Naive thymus-derived CD4-positive, alpha-beta T cell (primary cell): ENCODE measurements around the gene FHIT. TPM values are rescaled to one million over a fixed set of nuclear protein-coding genes. Genes with fewer than 3 reads are reported as not detected.

Source experiments
- ATAC-seq: fragments of 150-1000 bp; cut with Tn5 transposase; 2 replicates; pipeline ENCODE4 v1.10.0; 2021; ENCODE audit warnings: mild to moderate bottlenecking, moderate library complexity
- CTCF ChIA-PET: fragments of 350-600 bp; sonication (Branson Sonifier 250); formaldehyde crosslinking; loops from one replicate; lab custom pipeline; 2021; ENCODE audit warnings: antibody characterized with exemption; lab: Charles Lee
- POLR2A ChIA-PET: fragments of 350-600 bp; sonication (Branson Sonifier 250); formaldehyde crosslinking; loops from one replicate; lab custom pipeline; 2021; ENCODE audit warnings: antibody characterized with exemption, inconsistent platforms; lab: Charles Lee
- DNase-seq, 9 donors: peaks; one replicate each; pipeline versions ENCODE4 v3.0.0 to v3.0.0-alpha.2; 2020 to 2022; ENCODE audit warnings: mixed read lengths in 1 of 9
- H3K27ac ChIP-seq: one replicate; pipeline ENCODE4 v1.7.0; 2013; ENCODE audit warnings: mild to moderate bottlenecking, low read depth, low read length, moderate library complexity
- H3K27me3 ChIP-seq, 2 donors: one replicate each; pipeline ENCODE4 v1.7.0; 2013; ENCODE audit warnings: low read length in 2 of 2, mild to moderate bottlenecking in 2 of 2, moderate library complexity in 2 of 2; ENCODE audit not compliant: control insufficient read depth in 2 of 2, insufficient read depth in 2 of 2
- H3K36me3 ChIP-seq, 3 experiments: 1 replicate in 2 of 3; 2 replicates in 1 of 3; pipeline ENCODE4 v1.7.0; 2013; ENCODE audit warnings: low read length in 3 of 3, mild to moderate bottlenecking in 3 of 3, moderate library complexity in 1 of 3; ENCODE audit not compliant: insufficient read depth in 3 of 3, control insufficient read depth in 2 of 3
- H3K4me1 ChIP-seq, 2 donors: one replicate each; pipeline ENCODE4 v1.7.0; 2013; ENCODE audit warnings: low read length in 2 of 2, mild to moderate bottlenecking in 2 of 2, moderate library complexity in 1 of 2; ENCODE audit not compliant: control insufficient read depth in 2 of 2, insufficient read depth in 2 of 2
- H3K4me3 ChIP-seq: 2 replicates; pipeline ENCODE4 v1.7.0; 2013; ENCODE audit warnings: mild to moderate bottlenecking, low read length
- H3K9me3 ChIP-seq, 3 experiments: 1 replicate in 2 of 3; 2 replicates in 1 of 3; pipeline ENCODE4 v1.7.0; 2013; ENCODE audit warnings: low read length in 3 of 3; ENCODE audit not compliant: control insufficient read depth in 2 of 3
- H3K27ac Mint-ChIP-seq, 9 donors: one replicate each; pipeline ENCODE4 v1.8.0; 2020 to 2022; ENCODE audit warnings: mixed read lengths in 9 of 9, mild to moderate bottlenecking in 8 of 9, moderate library complexity in 5 of 9, inconsistent platforms in 2 of 9
- H3K27me3 Mint-ChIP-seq, 5 donors: one replicate each; pipeline ENCODE4 v1.8.0; 2021 to 2022; ENCODE audit warnings: mixed read lengths in 5 of 5, mild to moderate bottlenecking in 1 of 5
- H3K36me3 Mint-ChIP-seq, 5 donors: one replicate each; pipeline ENCODE4 v1.8.0; 2020 to 2022; ENCODE audit warnings: mixed read lengths in 5 of 5, mild to moderate bottlenecking in 3 of 5, inconsistent platforms in 1 of 5
- H3K4me1 Mint-ChIP-seq, 7 donors: one replicate each; pipeline ENCODE4 v1.8.0; 2020 to 2022; ENCODE audit warnings: mixed read lengths in 7 of 7, mild to moderate bottlenecking in 3 of 7, inconsistent platforms in 1 of 7
- H3K4me3 Mint-ChIP-seq, 10 donors: one replicate each; pipeline ENCODE4 v1.8.0; 2020 to 2022; ENCODE audit warnings: mild to moderate bottlenecking in 10 of 10, mixed read lengths in 10 of 10, moderate library complexity in 6 of 10, inconsistent platforms in 2 of 10
- H3K9me3 Mint-ChIP-seq, 11 donors: one replicate each; pipeline ENCODE4 v1.8.0; 2020 to 2022; ENCODE audit warnings: mixed read lengths in 11 of 11, mild to moderate bottlenecking in 4 of 11, inconsistent platforms in 1 of 11, moderate library complexity in 1 of 11
- intact Hi-C, 2 donors: fragments of 100-400 bp; cut with micrococcal nuclease; formaldehyde crosslinking; loops; one replicate each; pipeline ENCODE4 v1.15.1; 2023
- polyA plus RNA-seq, 2 donors: library from polyadenylated mRNA; unstranded; fragments of 300-500 nt; fragmentation: Illumina TruSeq; gene quantifications; one replicate each; pipeline ENCODE4 v1.2.3, GENCODE V29; 2021
- total RNA-seq, 6 experiments: library from RNA in 5 of 6; stranded (reverse) in 5 of 6; gene quantifications; 1 replicate in 5 of 6; 2 replicates in 1 of 6; pipeline ENCODE4 v1.2.3 and lab custom pipeline; 2021 to 2026

FHIT gene
- total and polyA plus RNA-seq, 7 experiments from 2014 or later = 51.2 to 230 (median 152) TPM

GRCh38 chr3:60781935-60782334, 469.3 kb downstream of the FHIT start:
- Histone ChIP-seq H3K9me3 (no peaks in the 10 kb centered on the region), H3K36me3 (no peaks in the 10 kb centered on the region), H3K4me1 (no peaks in the 10 kb centered on the region), H3K4me3 (no peak overlapping the region), H3K27ac (no peak overlapping the region), H3K27me3 (no peaks in the 10 kb centered on the region)
- no peak for ATAC-seq
- H3K36me3 Mint-ChIP-seq = peaks cover 0 to 8% (median 3%) of the 10 kb centered on the region in 5 donors
- POLR2A ChIA-PET = no interaction called here
- H3K27ac Mint-ChIP-seq = no peak overlapping the region
- H3K9me3 Mint-ChIP-seq = peaks cover 4 to 30% (median 11%) of the 10 kb centered on the region in 11 donors
- CTCF ChIA-PET = no interaction called here
- no peak overlapping the region for H3K4me3 Mint-ChIP-seq
- intact Hi-C loops = no loop called here
- no peak for DNase-seq
- no peaks in the 10 kb centered on the region for H3K27me3 Mint-ChIP-seq
- H3K4me1 Mint-ChIP-seq = no peaks in the 10 kb centered on the region

GRCh38 chr3:60779637-60780036, 471.6 kb downstream of the FHIT start:
- H3K9me3 ChIP-seq = no peaks in the 10 kb centered on the region
- ChIA-PET POLR2A (no interaction called here), CTCF (no interaction called here)
- H3K27ac ChIP-seq = no peak overlapping the region
- no peak overlapping the region for H3K4me3 Mint-ChIP-seq
- peaks cover 4 to 35% (median 16%) of the 10 kb centered on the region in 11 donors for H3K9me3 Mint-ChIP-seq
- intact Hi-C loops = no loop called here
- no peaks in the 10 kb centered on the region for H3K4me1 ChIP-seq
- H3K27me3 Mint-ChIP-seq = no peaks in the 10 kb centered on the region
- H3K27ac Mint-ChIP-seq = no peak overlapping the region
- H3K27me3 ChIP-seq = no peaks in the 10 kb centered on the region
- no peak overlapping the region for H3K4me3 ChIP-seq
- ATAC-seq (no peak), DNase-seq (no peak)
- no peaks in the 10 kb centered on the region for H3K36me3 ChIP-seq
- peaks cover 0 to 8% (median 3%) of the 10 kb centered on the region in 5 donors for H3K36me3 Mint-ChIP-seq
- no peaks in the 10 kb centered on the region for H3K4me1 Mint-ChIP-seq

GRCh38 chr3:60775985-60776384, 475.3 kb downstream of the FHIT start:
- Histone ChIP-seq H3K36me3 (no peaks in the 10 kb centered on the region), H3K27me3 (no peaks in the 10 kb centered on the region), H3K27ac (no peak overlapping the region), H3K9me3 (no peaks in the 10 kb centered on the region), H3K4me3 (no peak overlapping the region), H3K4me1 (no peaks in the 10 kb centered on the region)
- Mint-ChIP-seq H3K36me3 (peaks cover 0 to 3% (median 0%) of the 10 kb centered on the region in 5 donors), H3K4me3 (no peak overlapping the region), H3K27ac (no peak overlapping the region), H3K4me1 (no peaks in the 10 kb centered on the region), H3K9me3 (peaks cover 0 to 14% (median 11%) of the 10 kb centered on the region in 11 donors), H3K27me3 (no peaks in the 10 kb centered on the region)
- intact Hi-C loops = no loop called here
- DNase-seq (no peak), ATAC-seq (no peak)
- POLR2A ChIA-PET = no interaction called here
- CTCF ChIA-PET = no interaction called here

GRCh38 chr3:60774617-60775016, 476.6 kb downstream of the FHIT start:
- no peaks in the 10 kb centered on the region for H3K27me3 ChIP-seq
- intact Hi-C loops = no loop called here
- peaks cover 0 to 14% (median 7%) of the 10 kb centered on the region in 11 donors for H3K9me3 Mint-ChIP-seq
- peaks cover 0 to 4% (median 0%) of the 10 kb centered on the region in 5 donors for H3K36me3 Mint-ChIP-seq
- H3K36me3 ChIP-seq = no peaks in the 10 kb centered on the region
- no peak overlapping the region for H3K27ac Mint-ChIP-seq
- DNase-seq (no peak), ATAC-seq (no peak)
- no peaks in the 10 kb centered on the region for H3K4me1 ChIP-seq
- no peaks in the 10 kb centered on the region for H3K9me3 ChIP-seq
- no peaks in the 10 kb centered on the region for H3K4me1 Mint-ChIP-seq
- no peak overlapping the region for H3K27ac ChIP-seq
- POLR2A ChIA-PET = no interaction called here
- H3K4me3 ChIP-seq = no peak overlapping the region
- CTCF ChIA-PET = no interaction called here
- no peaks in the 10 kb centered on the region for H3K27me3 Mint-ChIP-seq
- no peak overlapping the region for H3K4me3 Mint-ChIP-seq

- Mint-ChIP-seq H3K4me3 (no peak overlapping the region), H3K4me1 (no peaks in the 10 kb centered on the region), H3K9me3 (peaks cover 0 to 14% (median 7%) of the 10 kb centered on the region in 11 donors), H3K36me3 (peaks cover 0 to 4% (median 0%) of the 10 kb centered on the region in 5 donors), H3K27me3 (no peaks in the 10 kb centered on the region), H3K27ac (no peak overlapping the region)
- ChIA-PET POLR2A (no interaction called here), CTCF (no interaction called here)
- intact Hi-C loops = no loop called here
- no peaks in the 10 kb centered on the region for H3K9me3 ChIP-seq
- H3K27ac ChIP-seq = no peak overlapping the region
- DNase-seq = no peak
- H3K4me1 ChIP-seq = no peaks in the 10 kb centered on the region
- H3K4me3 ChIP-seq = no peak overlapping the region
- no peaks in the 10 kb centered on the region for H3K27me3 ChIP-seq
- no peak for ATAC-seq
- H3K36me3 ChIP-seq = no peaks in the 10 kb centered on the region
Observed at GRCh38 chr3:60772584-60772983, 478.7 kb downstream of the FHIT start.

- no peak for DNase-seq
- Mint-ChIP-seq H3K36me3 (peaks cover 0 to 4% (median 0%) of the 10 kb centered on the region in 5 donors), H3K27me3 (no peaks in the 10 kb centered on the region), H3K9me3 (peaks cover 0 to 14% (median 7%) of the 10 kb centered on the region in 11 donors), H3K4me3 (no peak overlapping the region), H3K4me1 (no peaks in the 10 kb centered on the region), H3K27ac (no peak overlapping the region)
- POLR2A ChIA-PET = no interaction called here
- H3K27me3 ChIP-seq = no peaks in the 10 kb centered on the region
- intact Hi-C loops = no loop called here
- CTCF ChIA-PET = no interaction called here
- no peaks in the 10 kb centered on the region for H3K9me3 ChIP-seq
- no peak overlapping the region for H3K4me3 ChIP-seq
- no peaks in the 10 kb centered on the region for H3K4me1 ChIP-seq
- no peak overlapping the region for H3K27ac ChIP-seq
- no peak for ATAC-seq
- no peaks in the 10 kb centered on the region for H3K36me3 ChIP-seq
Observed at GRCh38 chr3:60771766-60772165, 479.5 kb downstream of the FHIT start.

- Mint-ChIP-seq H3K36me3 (peaks cover 0 to 4% (median 0%) of the 10 kb centered on the region in 5 donors), H3K4me3 (no peak overlapping the region), H3K27ac (no peak overlapping the region), H3K4me1 (no peaks in the 10 kb centered on the region), H3K27me3 (no peaks in the 10 kb centered on the region), H3K9me3 (peaks cover 0 to 12% (median 2%) of the 10 kb centered on the region in 11 donors)
- Histone ChIP-seq H3K4me1 (no peaks in the 10 kb centered on the region), H3K4me3 (no peak overlapping the region), H3K36me3 (no peaks in the 10 kb centered on the region), H3K27me3 (no peaks in the 10 kb centered on the region), H3K9me3 (no peaks in the 10 kb centered on the region), H3K27ac (no peak overlapping the region)
- POLR2A ChIA-PET = no interaction called here
- ATAC-seq (no peak), DNase-seq (no peak)
- CTCF ChIA-PET = no interaction called here
- intact Hi-C loops = no loop called here
Observed at GRCh38 chr3:60770532-60770931, 480.7 kb downstream of the FHIT start.
